Measurements from ENCODE around the gene ERG28. TPM values are rescaled to one million over a fixed set of nuclear protein-coding genes. Genes with fewer than 3 reads are reported as not detected.

Gene ERG28
- total RNA-seq, 1 donor: 7.2 TPM

DNA sequence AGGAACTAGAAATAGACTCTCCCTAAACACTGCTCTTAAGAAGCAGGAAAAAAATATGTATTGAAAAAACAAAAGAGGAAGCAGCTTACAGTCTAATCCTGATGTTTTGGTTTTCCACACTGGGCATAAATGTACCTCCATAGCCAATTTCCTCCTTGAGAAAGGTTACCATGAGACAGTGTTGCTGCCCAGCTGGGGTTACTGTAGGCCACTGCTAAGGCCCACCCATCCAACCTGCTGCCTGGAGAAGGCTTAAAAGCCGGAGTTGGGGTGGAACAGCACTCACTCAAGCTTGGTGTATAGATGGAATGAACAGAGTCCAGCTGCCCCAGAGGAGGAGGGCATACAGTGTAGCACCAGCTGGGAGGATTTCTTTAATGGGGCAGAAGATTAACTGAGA is 41.1 kb downstream of the ERG28 start:
- H3K36me3 ChIP-seq (ENCODE audit: insufficient read depth, low read length): no peaks in the 10 kb centered on the region
- no peaks in the 10 kb centered on the region for H3K4me1 ChIP-seq (ENCODE audit: insufficient read depth, low read length)
- no peaks in the 10 kb centered on the region for H3K9me3 ChIP-seq (ENCODE audit: low read depth, low read length)
- no peak overlapping the region for H3K4me3 ChIP-seq (ENCODE audit: insufficient read depth, low read length)
- no peak for DNase-seq (ENCODE audit: insufficient read length, low spot score, missing footprints)
- peaks cover 7% of the 10 kb centered on the region for H3K27me3 ChIP-seq (ENCODE audit: insufficient read depth, low read length)
- H2AFZ ChIP-seq (ENCODE audit: low read length): no peak overlapping the region
- H3K79me2 ChIP-seq (ENCODE audit: insufficient read depth, low read length): no peaks in the 10 kb centered on the region
- TF ChIP-seq, protein P1, sequence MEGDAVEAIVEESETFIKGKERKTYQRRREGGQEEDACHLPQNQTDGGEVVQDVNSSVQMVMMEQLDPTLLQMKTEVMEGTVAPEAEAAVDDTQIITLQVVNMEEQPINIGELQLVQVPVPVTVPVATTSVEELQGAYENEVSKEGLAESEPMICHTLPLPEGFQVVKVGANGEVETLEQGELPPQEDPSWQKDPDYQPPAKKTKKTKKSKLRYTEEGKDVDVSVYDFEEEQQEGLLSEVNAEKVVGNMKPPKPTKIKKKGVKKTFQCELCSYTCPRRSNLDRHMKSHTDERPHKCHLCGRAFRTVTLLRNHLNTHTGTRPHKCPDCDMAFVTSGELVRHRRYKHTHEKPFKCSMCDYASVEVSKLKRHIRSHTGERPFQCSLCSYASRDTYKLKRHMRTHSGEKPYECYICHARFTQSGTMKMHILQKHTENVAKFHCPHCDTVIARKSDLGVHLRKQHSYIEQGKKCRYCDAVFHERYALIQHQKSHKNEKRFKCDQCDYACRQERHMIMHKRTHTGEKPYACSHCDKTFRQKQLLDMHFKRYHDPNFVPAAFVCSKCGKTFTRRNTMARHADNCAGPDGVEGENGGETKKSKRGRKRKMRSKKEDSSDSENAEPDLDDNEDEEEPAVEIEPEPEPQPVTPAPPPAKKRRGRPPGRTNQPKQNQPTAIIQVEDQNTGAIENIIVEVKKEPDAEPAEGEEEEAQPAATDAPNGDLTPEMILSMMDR (IDR thresholded peaks at IDR 0.05; ENCODE audit: extremely low read depth, low read depth, low read length): no peak
- no peak overlapping the region for H3K4me2 ChIP-seq (ENCODE audit: insufficient read depth, low read length)
- no peak overlapping the region for H3K27ac ChIP-seq (ENCODE audit: low read depth, low read length)
- H4K20me1 ChIP-seq (ENCODE audit: insufficient read depth, low read length): peaks cover 3% of the 10 kb centered on the region

DNA sequence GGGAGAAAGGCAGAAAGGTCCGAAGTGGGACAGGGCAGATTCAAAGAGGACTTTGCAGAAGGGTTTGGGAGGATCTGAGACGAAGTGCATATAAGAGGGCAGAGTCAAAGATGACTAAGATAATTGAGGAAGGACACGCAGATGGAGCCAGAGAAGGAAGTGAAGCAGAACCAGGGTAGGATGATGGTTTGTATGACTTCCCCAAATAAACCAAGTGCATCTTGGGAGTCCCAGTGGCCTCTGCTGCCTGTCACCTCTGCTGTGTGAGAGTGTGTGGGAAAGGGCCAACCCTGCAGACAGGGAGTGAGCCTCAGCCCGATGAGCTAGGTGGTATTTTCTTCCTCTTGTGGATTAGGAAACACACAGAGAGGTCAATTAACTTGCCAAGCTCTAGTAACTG is 45.5 kb downstream of the ERG28 start:
- H3K9me3 ChIP-seq (ENCODE audit: low read depth, low read length): no peaks in the 10 kb centered on the region
- H3K79me2 ChIP-seq (ENCODE audit: insufficient read depth, low read length): no peaks in the 10 kb centered on the region
- TF ChIP-seq, protein P1 (IDR thresholded peaks at IDR 0.05; ENCODE audit: extremely low read depth, low read depth, low read length): no peak
- no peak overlapping the region for H3K27ac ChIP-seq (ENCODE audit: low read depth, low read length)
- no peak overlapping the region for H3K4me3 ChIP-seq (ENCODE audit: insufficient read depth, low read length)
- no peaks in the 10 kb centered on the region for H3K36me3 ChIP-seq (ENCODE audit: insufficient read depth, low read length)
- no peaks in the 10 kb centered on the region for H3K4me1 ChIP-seq (ENCODE audit: insufficient read depth, low read length)
- no peak overlapping the region for H3K4me2 ChIP-seq (ENCODE audit: insufficient read depth, low read length)
- peaks cover 7% of the 10 kb centered on the region for H3K27me3 ChIP-seq (ENCODE audit: insufficient read depth, low read length)
- H2AFZ ChIP-seq (ENCODE audit: low read length): no peak overlapping the region
- peaks cover 3% of the 10 kb centered on the region for H4K20me1 ChIP-seq (ENCODE audit: insufficient read depth, low read length)
- DNase-seq (ENCODE audit: insufficient read length, low spot score, missing footprints): no peak

DNA sequence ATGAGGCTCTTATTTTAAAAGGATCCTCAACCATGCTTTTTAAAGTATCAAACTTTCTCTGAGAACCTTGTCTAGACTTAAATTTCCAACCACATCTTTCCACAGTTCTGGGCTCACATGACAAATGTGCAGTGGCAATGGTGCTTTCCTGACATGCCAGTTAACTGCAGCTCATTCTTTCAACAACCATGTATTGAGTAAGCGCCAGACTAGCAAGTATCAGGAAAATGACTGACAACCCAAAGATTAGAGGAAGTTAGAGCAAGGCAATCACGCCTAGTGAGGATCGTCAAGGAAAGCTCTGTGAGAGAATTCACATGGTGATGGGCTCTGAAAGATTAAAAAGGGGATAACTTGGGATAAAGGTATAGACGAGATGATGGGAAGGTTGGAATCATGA is 46.5 kb downstream of the ERG28 start:
- DNase-seq (ENCODE audit: insufficient read length, low spot score, missing footprints): no peak
- H4K20me1 ChIP-seq (ENCODE audit: insufficient read depth, low read length): peaks cover 3% of the 10 kb centered on the region
- peaks cover 7% of the 10 kb centered on the region for H3K27me3 ChIP-seq (ENCODE audit: insufficient read depth, low read length)
- H3K27ac ChIP-seq (ENCODE audit: low read depth, low read length): no peak overlapping the region
- TF ChIP-seq, protein P1 (IDR thresholded peaks at IDR 0.05; ENCODE audit: extremely low read depth, low read depth, low read length): no peak
- no peak overlapping the region for H2AFZ ChIP-seq (ENCODE audit: low read length)
- no peaks in the 10 kb centered on the region for H3K36me3 ChIP-seq (ENCODE audit: insufficient read depth, low read length)
- H3K9me3 ChIP-seq (ENCODE audit: low read depth, low read length): no peaks in the 10 kb centered on the region
- no peak overlapping the region for H3K4me2 ChIP-seq (ENCODE audit: insufficient read depth, low read length)
- H3K79me2 ChIP-seq (ENCODE audit: insufficient read depth, low read length): no peaks in the 10 kb centered on the region
- H3K4me1 ChIP-seq (ENCODE audit: insufficient read depth, low read length): no peaks in the 10 kb centered on the region
- no peak overlapping the region for H3K4me3 ChIP-seq (ENCODE audit: insufficient read depth, low read length)

DNA sequence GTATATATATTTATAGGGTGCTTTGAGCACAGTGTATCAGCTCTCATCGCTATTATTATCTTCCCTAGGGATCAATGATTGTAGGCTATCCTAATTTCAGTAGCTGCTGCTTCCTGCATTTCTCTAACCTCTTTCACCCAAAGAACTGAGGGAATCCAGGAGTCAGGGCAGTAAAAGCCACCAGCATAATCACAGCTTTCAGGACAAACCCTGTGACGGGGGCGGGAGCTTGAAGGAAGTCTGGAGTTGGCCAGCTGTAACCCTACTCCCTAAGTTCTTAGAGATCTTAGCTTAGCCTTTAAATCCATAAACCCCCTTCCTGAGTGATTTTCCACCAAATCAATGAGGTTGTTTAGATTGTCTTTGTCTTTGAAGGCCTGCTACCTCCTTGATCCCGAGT is 48.5 kb downstream of the ERG28 start:
- no peaks in the 10 kb centered on the region for H3K9me3 ChIP-seq (ENCODE audit: low read depth, low read length)
- H3K27ac ChIP-seq (ENCODE audit: low read depth, low read length): no peak overlapping the region
- H3K4me2 ChIP-seq (ENCODE audit: insufficient read depth, low read length): no peak overlapping the region
- no peak overlapping the region for H3K4me3 ChIP-seq (ENCODE audit: insufficient read depth, low read length)
- H4K20me1 ChIP-seq (ENCODE audit: insufficient read depth, low read length): peaks cover 3% of the 10 kb centered on the region
- H3K27me3 ChIP-seq (ENCODE audit: insufficient read depth, low read length): peaks cover 7% of the 10 kb centered on the region
- H3K79me2 ChIP-seq (ENCODE audit: insufficient read depth, low read length): no peaks in the 10 kb centered on the region
- H3K4me1 ChIP-seq (ENCODE audit: insufficient read depth, low read length): no peaks in the 10 kb centered on the region
- H2AFZ ChIP-seq (ENCODE audit: low read length): no peak overlapping the region
- TF ChIP-seq, protein P1 (IDR thresholded peaks at IDR 0.05; ENCODE audit: extremely low read depth, low read depth, low read length): no peak
- H3K36me3 ChIP-seq (ENCODE audit: insufficient read depth, low read length): no peaks in the 10 kb centered on the region
- no peak for DNase-seq (ENCODE audit: insufficient read length, low spot score, missing footprints)
